Measurements from ENCODE around the gene MCTP2.

MCTP2 gene

DNA sequence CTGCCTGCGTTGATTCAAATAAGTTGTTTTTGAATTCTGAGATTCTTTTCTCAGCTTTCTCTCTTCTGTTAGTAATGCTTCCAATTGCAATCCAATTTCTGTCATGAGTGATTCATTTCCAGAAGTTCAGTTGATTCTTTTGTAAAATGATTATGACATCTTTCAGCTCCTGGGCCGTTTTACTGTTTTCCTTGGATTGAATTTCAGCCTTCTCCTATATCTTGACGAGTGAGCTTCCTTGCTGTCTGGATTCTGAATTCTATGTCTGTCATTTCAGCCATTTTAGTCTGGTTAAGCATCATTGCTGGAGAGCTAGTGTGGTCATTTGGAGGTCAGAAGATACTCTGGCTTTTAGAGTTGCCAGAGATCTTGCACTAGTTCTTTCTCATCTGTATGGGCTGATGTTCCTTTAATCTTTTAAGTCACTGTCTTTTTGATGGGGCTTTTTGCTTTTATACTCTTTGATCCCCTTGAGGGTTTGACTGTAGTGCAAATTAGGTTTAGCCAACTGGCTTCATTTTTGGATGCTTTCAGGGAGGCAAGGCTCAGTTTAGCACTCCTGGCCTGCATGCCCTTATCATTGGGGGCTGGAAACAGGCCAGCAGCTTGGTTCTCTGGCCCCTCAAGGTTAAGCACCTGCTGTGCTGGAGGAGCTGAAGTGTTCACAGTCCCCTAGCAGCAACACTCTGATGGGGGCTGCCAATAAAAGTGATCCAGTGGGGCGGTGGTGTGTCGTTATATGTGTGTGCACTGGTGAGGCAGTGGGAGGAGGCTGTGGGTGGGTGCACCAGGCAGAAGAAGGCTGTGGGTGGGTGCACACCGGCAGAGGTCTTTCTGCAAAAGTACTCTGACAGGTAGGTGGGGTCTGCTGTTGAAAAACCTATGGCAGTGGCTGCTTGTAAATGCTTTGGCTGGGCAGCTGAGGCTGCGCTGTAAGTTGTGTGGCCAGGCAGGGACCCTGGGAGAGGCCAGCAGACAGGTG lies 51.2 kb downstream of the MCTP2 start:
- Mint-ChIP-seq H3K36me3 (ENCODE audit: low read depth) (peaks cover 63% of the 10 kb centered on the region), H3K27ac (no peak overlapping the region), H3K27me3 (ENCODE audit: low read depth) (no peaks in the 10 kb centered on the region), H3K4me1 (ENCODE audit: low read depth) (peaks cover 67% of the 10 kb centered on the region), H3K4me3 (no peak overlapping the region), H3K9me3 (peaks cover 24% of the 10 kb centered on the region)
- no peak for DNase-seq (ENCODE audit: low spot score)

- Mint-ChIP-seq H3K4me3 (peak overlapping the region; percentile 86), H3K36me3 (ENCODE audit: low read depth) (peaks cover 55% of the 10 kb centered on the region), H3K27ac (peak overlapping the region; percentile 89), H3K4me1 (ENCODE audit: low read depth) (peaks cover 58% of the 10 kb centered on the region), H3K9me3 (peaks cover 29% of the 10 kb centered on the region), H3K27me3 (ENCODE audit: low read depth) (no peaks in the 10 kb centered on the region)
- no peak for DNase-seq (ENCODE audit: low spot score)
Measured at GRCh38 chr15:94286583-94286982, 55.2 kb downstream of the MCTP2 start.

DNA sequence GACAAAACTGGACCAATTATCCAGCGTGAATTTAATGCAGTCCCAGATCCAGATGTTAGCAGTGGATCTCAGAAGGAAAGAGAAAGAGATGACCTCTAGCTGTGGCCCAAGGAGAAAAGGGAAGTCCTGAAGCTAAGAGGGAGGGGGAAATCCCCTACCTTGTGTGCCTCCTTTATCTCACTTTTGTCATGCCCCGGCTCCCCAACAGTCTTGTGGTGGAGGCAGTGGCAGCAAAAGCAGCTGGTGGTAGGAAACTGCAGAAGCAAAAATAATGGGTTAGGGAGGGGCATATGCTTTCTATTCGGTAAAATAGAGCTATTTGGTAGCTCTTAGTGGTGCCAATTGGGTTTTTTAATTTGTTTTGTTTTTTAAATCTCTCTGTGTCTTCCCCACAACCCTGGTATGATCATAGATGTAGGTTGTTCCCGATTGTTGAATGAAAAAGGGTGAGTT lies 56.5 kb downstream of the MCTP2 start:
- H3K27me3 Mint-ChIP-seq (ENCODE audit: low read depth), result no peaks in the 10 kb centered on the region
- peak overlapping the region; percentile 89 for H3K27ac Mint-ChIP-seq
- peaks cover 59% of the 10 kb centered on the region for H3K4me1 Mint-ChIP-seq (ENCODE audit: low read depth)
- H3K4me3 Mint-ChIP-seq, result peak overlapping the region; percentile 86
- peaks cover 50% of the 10 kb centered on the region for H3K36me3 Mint-ChIP-seq (ENCODE audit: low read depth)
- DNase-seq (ENCODE audit: low spot score), result peak; percentile 68
- peaks cover 30% of the 10 kb centered on the region for H3K9me3 Mint-ChIP-seq

- no peaks in the 10 kb centered on the region for H3K27me3 Mint-ChIP-seq (ENCODE audit: low read depth)
- H3K4me1 Mint-ChIP-seq (ENCODE audit: low read depth), result peaks cover 74% of the 10 kb centered on the region
- H3K36me3 Mint-ChIP-seq (ENCODE audit: low read depth), result peaks cover 44% of the 10 kb centered on the region
- peaks cover 30% of the 10 kb centered on the region for H3K9me3 Mint-ChIP-seq
- no peak for DNase-seq (ENCODE audit: low spot score)
- H3K27ac Mint-ChIP-seq, result no peak overlapping the region
- H3K4me3 Mint-ChIP-seq, result no peak overlapping the region
Measured at GRCh38 chr15:94290730-94291129, 59.4 kb downstream of the MCTP2 start.

DNA sequence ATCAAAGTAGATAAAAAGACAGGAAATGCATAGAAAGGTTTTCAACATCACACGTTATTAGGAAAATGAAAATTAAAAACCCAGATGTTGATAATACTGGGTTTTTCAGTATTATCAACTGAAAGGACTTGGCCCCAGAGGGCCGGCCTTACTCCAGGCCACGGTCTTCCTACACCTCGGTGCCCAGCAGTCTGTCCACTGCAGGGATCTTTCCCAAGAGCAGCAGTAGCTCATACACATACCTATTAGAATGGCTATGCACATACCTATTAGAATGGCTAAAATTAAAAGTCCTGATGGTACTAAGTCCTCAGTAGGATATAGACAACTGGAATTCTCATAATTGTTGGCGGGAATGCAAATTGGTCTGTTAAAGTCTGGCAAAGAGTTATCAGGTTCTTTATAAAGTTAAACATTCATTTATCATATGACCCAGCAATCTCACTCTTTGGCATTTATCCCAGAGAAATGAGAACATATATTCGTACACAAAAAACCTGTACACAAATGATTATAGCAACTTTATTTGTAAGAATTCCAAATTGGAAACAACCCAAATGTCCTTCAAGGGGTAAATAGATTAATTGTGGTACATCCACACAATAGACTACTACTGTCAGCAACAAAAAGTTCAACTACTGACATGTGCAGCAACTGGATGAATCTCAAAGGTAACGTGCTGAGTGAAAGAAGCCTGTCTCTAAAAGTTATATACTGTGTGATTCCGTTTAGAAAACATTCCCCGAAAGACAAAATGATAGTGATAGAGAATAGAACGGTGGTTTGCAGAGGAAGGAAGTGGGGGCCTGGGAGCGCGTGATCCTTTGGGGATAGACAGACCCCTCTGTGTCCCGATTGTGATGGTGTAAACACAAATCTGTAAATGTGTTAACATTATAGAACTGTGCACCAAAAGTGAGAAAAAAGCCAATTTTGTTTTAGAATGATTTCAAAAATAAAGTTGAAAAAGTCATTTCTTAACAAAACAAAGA lies 62.3 kb downstream of the MCTP2 start:
- peaks cover 71% of the 10 kb centered on the region for H3K4me1 Mint-ChIP-seq (ENCODE audit: low read depth)
- H3K4me3 Mint-ChIP-seq, result peak overlapping the region; percentile 30
- no peaks in the 10 kb centered on the region for H3K27me3 Mint-ChIP-seq (ENCODE audit: low read depth)
- peak overlapping the region; percentile 50 for H3K27ac Mint-ChIP-seq
- H3K9me3 Mint-ChIP-seq, result peaks cover 28% of the 10 kb centered on the region
- H3K36me3 Mint-ChIP-seq (ENCODE audit: low read depth), result peaks cover 40% of the 10 kb centered on the region
- no peak for DNase-seq (ENCODE audit: low spot score)

GRCh38 chr15:94294556-94294955 lies 63.2 kb downstream of the MCTP2 start:
- H3K27ac Mint-ChIP-seq, result no peak overlapping the region
- peaks cover 22% of the 10 kb centered on the region for H3K9me3 Mint-ChIP-seq
- peaks cover 41% of the 10 kb centered on the region for H3K36me3 Mint-ChIP-seq (ENCODE audit: low read depth)
- no peak overlapping the region for H3K4me3 Mint-ChIP-seq
- peaks cover 70% of the 10 kb centered on the region for H3K4me1 Mint-ChIP-seq (ENCODE audit: low read depth)
- DNase-seq (ENCODE audit: low spot score), result no peak
- H3K27me3 Mint-ChIP-seq (ENCODE audit: low read depth), result no peaks in the 10 kb centered on the region

- Mint-ChIP-seq H3K9me3 (peaks cover 18% of the 10 kb centered on the region), H3K27me3 (ENCODE audit: low read depth) (no peaks in the 10 kb centered on the region), H3K4me1 (ENCODE audit: low read depth) (peaks cover 72% of the 10 kb centered on the region), H3K36me3 (ENCODE audit: low read depth) (peaks cover 42% of the 10 kb centered on the region), H3K27ac (peak overlapping the region; percentile 41), H3K4me3 (no peak overlapping the region)
- DNase-seq (ENCODE audit: low spot score), result no peak
Measured at GRCh38 chr15:94295275-94295674, 63.9 kb downstream of the MCTP2 start.

DNA sequence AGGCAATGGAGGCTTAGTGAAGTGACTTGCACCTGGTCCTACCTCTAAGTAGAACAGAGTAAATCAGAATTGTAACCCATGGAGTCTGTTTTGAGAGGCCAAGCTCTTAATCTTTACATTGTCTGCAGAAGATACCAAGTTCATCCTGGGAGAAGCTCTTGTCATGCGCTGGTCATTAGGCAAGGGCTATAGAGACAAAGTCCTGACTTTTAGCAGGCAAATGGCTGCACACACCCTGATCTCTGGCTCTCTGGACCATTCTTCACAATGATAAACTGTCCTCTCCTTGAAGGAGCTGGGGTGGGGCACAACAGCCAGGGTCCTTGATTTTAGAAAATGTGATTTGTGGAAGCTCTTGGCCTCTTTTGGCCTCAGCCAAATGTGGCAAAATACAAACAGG lies 65.4 kb downstream of the MCTP2 start:
- no peaks in the 10 kb centered on the region for H3K27me3 Mint-ChIP-seq (ENCODE audit: low read depth)
- peaks cover 9% of the 10 kb centered on the region for H3K9me3 Mint-ChIP-seq
- H3K36me3 Mint-ChIP-seq (ENCODE audit: low read depth), result peaks cover 47% of the 10 kb centered on the region
- peak overlapping the region; percentile 27 for H3K4me3 Mint-ChIP-seq
- H3K27ac Mint-ChIP-seq, result peak overlapping the region; percentile 32
- peaks cover 73% of the 10 kb centered on the region for H3K4me1 Mint-ChIP-seq (ENCODE audit: low read depth)
- no peak for DNase-seq (ENCODE audit: low spot score)

DNA sequence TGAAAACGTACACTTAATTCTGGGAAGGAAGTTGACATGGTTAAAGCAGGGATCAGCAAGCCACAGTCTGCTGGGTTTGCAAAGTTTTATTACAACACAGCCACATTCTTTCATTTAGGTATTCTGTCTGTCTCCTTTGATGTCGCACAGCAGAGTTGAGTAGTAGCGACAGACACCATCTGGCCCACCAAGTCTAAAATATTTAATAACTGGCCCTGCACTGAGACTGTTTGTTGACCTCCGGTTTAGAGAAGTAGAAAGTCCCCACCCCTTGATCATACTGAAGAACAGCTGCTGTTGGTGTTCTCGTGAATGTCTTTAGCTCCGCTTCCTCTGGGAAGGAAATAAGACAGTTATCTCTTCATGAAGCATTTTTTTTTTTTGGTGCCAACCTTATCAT lies 66.2 kb downstream of the MCTP2 start:
- peak overlapping the region; percentile 72 for H3K27ac Mint-ChIP-seq
- no peaks in the 10 kb centered on the region for H3K27me3 Mint-ChIP-seq (ENCODE audit: low read depth)
- peaks cover 51% of the 10 kb centered on the region for H3K36me3 Mint-ChIP-seq (ENCODE audit: low read depth)
- peaks cover 70% of the 10 kb centered on the region for H3K4me1 Mint-ChIP-seq (ENCODE audit: low read depth)
- H3K9me3 Mint-ChIP-seq, result peaks cover 9% of the 10 kb centered on the region
- DNase-seq (ENCODE audit: low spot score), result no peak
- peak overlapping the region; percentile 60 for H3K4me3 Mint-ChIP-seq

GRCh38 chr15:94298364-94298763 lies 67.0 kb downstream of the MCTP2 start:
- H3K4me1 Mint-ChIP-seq (ENCODE audit: low read depth), result peaks cover 68% of the 10 kb centered on the region
- peaks cover 14% of the 10 kb centered on the region for H3K9me3 Mint-ChIP-seq
- peak overlapping the region; percentile 72 for H3K27ac Mint-ChIP-seq
- H3K4me3 Mint-ChIP-seq, result peak overlapping the region; percentile 60
- DNase-seq (ENCODE audit: low spot score), result no peak
- H3K36me3 Mint-ChIP-seq (ENCODE audit: low read depth), result peaks cover 56% of the 10 kb centered on the region
- H3K27me3 Mint-ChIP-seq (ENCODE audit: low read depth), result no peaks in the 10 kb centered on the region

DNA sequence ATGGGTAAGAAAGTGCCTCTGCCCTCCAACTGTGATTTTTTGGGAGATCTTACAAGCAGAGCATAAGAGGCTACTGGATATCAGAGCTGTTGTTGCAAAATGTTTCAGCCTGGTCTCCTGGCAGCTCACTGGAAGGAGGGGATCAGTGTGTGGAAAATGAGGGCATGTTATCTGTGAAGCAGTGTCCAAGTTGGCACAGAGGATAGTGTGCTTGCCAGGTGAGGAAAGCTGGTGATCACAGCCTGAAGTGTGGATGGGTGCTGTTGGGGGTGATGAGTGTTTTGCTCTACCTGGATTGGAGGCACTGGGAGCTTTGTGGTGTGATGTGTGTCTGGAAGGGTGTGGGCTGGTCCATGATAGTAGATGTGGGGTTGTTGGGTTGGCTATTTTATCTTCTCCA lies 69.3 kb downstream of the MCTP2 start:
- H3K36me3 Mint-ChIP-seq (ENCODE audit: low read depth), result peaks cover 65% of the 10 kb centered on the region
- no peak overlapping the region for H3K4me3 Mint-ChIP-seq
- H3K4me1 Mint-ChIP-seq (ENCODE audit: low read depth), result peaks cover 71% of the 10 kb centered on the region
- H3K27me3 Mint-ChIP-seq (ENCODE audit: low read depth), result no peaks in the 10 kb centered on the region
- H3K9me3 Mint-ChIP-seq, result peaks cover 27% of the 10 kb centered on the region
- H3K27ac Mint-ChIP-seq, result peak overlapping the region; percentile 45
- DNase-seq (ENCODE audit: low spot score), result no peak

DNA sequence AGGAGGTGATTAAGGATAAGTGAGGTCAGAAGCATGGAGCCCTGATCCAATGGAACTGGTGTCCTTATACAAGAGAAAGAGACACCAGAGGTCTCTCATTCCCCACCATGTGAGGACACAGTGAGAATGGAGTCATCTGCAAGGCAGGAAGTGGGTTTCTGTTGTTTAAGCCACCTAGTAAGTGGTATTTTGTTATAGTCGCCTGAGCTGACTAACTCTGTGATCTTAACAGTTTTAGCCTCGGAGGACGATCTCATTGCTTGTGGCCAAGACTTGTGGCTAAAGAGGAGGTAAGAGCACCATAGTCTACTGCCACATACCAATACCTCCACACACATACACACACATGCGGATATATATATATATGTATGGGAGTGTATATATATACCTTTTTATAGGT lies 73.8 kb downstream of the MCTP2 start:
- Mint-ChIP-seq H3K36me3 (ENCODE audit: low read depth) (peaks cover 84% of the 10 kb centered on the region), H3K9me3 (peaks cover 27% of the 10 kb centered on the region), H3K27me3 (ENCODE audit: low read depth) (no peaks in the 10 kb centered on the region), H3K4me3 (peak overlapping the region; percentile 52), H3K27ac (peak overlapping the region; percentile 92), H3K4me1 (ENCODE audit: low read depth) (peaks cover 71% of the 10 kb centered on the region)
- DNase-seq (ENCODE audit: low spot score), result peak; percentile 72

GRCh38 chr15:94306700-94307650 lies 75.6 kb downstream of the MCTP2 start:
- Mint-ChIP-seq H3K4me3 (peak overlapping the region; percentile 52), H3K36me3 (ENCODE audit: low read depth) (peaks cover 74% of the 10 kb centered on the region), H3K4me1 (ENCODE audit: low read depth) (peaks cover 70% of the 10 kb centered on the region), H3K27me3 (ENCODE audit: low read depth) (no peaks in the 10 kb centered on the region), H3K9me3 (peaks cover 25% of the 10 kb centered on the region), H3K27ac (peak overlapping the region; percentile 90)
- DNase-seq (ENCODE audit: low spot score), result peak; percentile 57
